Left lung (tissue), 10 donors: ENCODE measurements around the gene MEIS3. TPM values are rescaled to one million over a fixed set of nuclear protein-coding genes. Genes with fewer than 3 reads are reported as not detected.
"Not testable (repeated sequence)": the region's sequence is repeated elsewhere in the genome, so short reads cannot be mapped to it uniquely, and the experiment has no call there.

Experiments
- ATAC-seq: fragments of 200-7000 bp; cut with Tn5 transposase; one replicate; pipeline ENCODE4 v1.9.1; 2020; ENCODE audit warnings: moderate library complexity
- DNase-seq, 4 donors: peaks; one replicate each; pipeline ENCODE4 v3.0.0-alpha.2; 2013 to 2020
- H3K27ac ChIP-seq, 2 donors: fragments of 200-600 bp; sonication (generic) in 1 of 2; one replicate each; pipeline versions ENCODE4 v1.5.0 to v1.8.0; 2020 to 2021
- H3K27me3 ChIP-seq, 2 donors: fragments of 200-600 bp; sonication (generic) in 1 of 2; one replicate each; pipeline versions ENCODE4 v1.5.0 to v1.8.0; 2020 to 2021
- H3K36me3 ChIP-seq, 2 donors: fragments of 200-600 bp; sonication (generic) in 1 of 2; one replicate each; pipeline versions ENCODE4 v1.5.0 to v1.8.0; 2020 to 2021
- H3K4me1 ChIP-seq, 2 donors: fragments of 200-600 bp; one replicate each; pipeline ENCODE4 v1.8.0; 2021
- H3K4me3 ChIP-seq, 2 donors: fragments of 200-600 bp; sonication (generic) in 1 of 2; one replicate each; pipeline versions ENCODE4 v1.5.0 to v1.8.0; 2020 to 2021; ENCODE audit warnings: mild to moderate bottlenecking in 1 of 2
- H3K9me3 ChIP-seq, 2 donors: fragments of 200-600 bp; sonication (generic) in 1 of 2; one replicate each; pipeline versions ENCODE4 v1.5.0 to v1.8.0; 2020 to 2021
- CTCF ChIP-seq, 2 donors: fragments of 200-600 bp; sonication (generic) in 1 of 2; IDR thresholded peaks; one replicate each; pipeline versions ENCODE4 v1.5.0 to v1.8.0; 2021; ENCODE audit warnings: antibody characterized with exemption in 2 of 2
- intact Hi-C, 2 donors: fragments of 100-400 bp; cut with DNase I; formaldehyde crosslinking; loops; one replicate each; pipeline versions ENCODE4 v1.11.2 to v1.14.2; 2022
- polyA plus RNA-seq, 6 donors: library from polyadenylated mRNA; unstranded; fragments of 120-200 nt; gene quantifications; one replicate each; pipeline ENCODE4 v1.2.1, GENCODE V29; 2013; ENCODE audit not compliant: insufficient read length in 6 of 6
- total RNA-seq, 2 donors: library from RNA; stranded (reverse); fragmentation: NEBNext Ultra II Directional; extraction: Animal tissue kit (Norgen Biotek cat#: 25700); gene quantifications; one replicate each; pipeline ENCODE4 v1.2.1, GENCODE V29; 2021
- donor health status: DM: no; HTN: yes; CAD: no.
- donor health status: DM: no; HTN: no; CAD: no.

MEIS3 gene
- total and polyA plus RNA-seq, 8 donors: 6.7 to 30.2 (median 23.8) TPM

GRCh38 chr19:47391510-47392223, 27.7 kb downstream of the MEIS3 start:
- Histone ChIP-seq H3K4me1 (peaks cover 0 to 46% of the 10 kb centered on the region in 2 donors), H3K9me3 (no peaks in the 10 kb centered on the region), H3K36me3 (no peaks in the 10 kb centered on the region), H3K27ac (no peak overlapping the region), H3K27me3 (peaks cover 0 to 8% of the 10 kb centered on the region in 2 donors), H3K4me3 (no peak overlapping the region)
- ATAC-seq: peak; percentile 87
- DNase-seq: peak; percentile 37 to 93 (median 70)
- intact Hi-C loops: loop anchor here in 1 of 2 donors (5.0 kb wide), 1 partner anchor 89 kb away; no protein-coding TSS in a partner anchor
- TF ChIP-seq CTCF (IDR thresholded peaks at IDR 0.05): peak; percentile 93 to 96

- ATAC-seq: no peak
- intact Hi-C loops: loop anchor here in 1 of 2 donors (5.0 kb wide), 1 partner anchor 89 kb away; no protein-coding TSS in a partner anchor
Observed at GRCh38 chr19:47390533-47391488, 28.5 kb downstream of the MEIS3 start.

GRCh38 chr19:47389150-47389556, 30.2 kb downstream of the MEIS3 start:
- ATAC-seq (peak; percentile 72), DNase-seq (peak in 2 of 4 donors; percentile 80 to 88)
- TF ChIP-seq CTCF (IDR thresholded peaks at IDR 0.05): no peak
- intact Hi-C loops: no loop called here
- peaks cover 0 to 26% of the 10 kb centered on the region in 2 donors for H3K27me3 ChIP-seq
- H3K4me3 ChIP-seq: no peak overlapping the region
- H3K9me3 ChIP-seq: no peaks in the 10 kb centered on the region
- H3K36me3 ChIP-seq: no peaks in the 10 kb centered on the region
- peaks cover 0 to 53% of the 10 kb centered on the region in 2 donors for H3K4me1 ChIP-seq
- H3K27ac ChIP-seq: peak overlapping the region; percentile 13 to 95

More at GRCh38 chr19:47390533-47391488, 28.5 kb downstream of the MEIS3 start:
- TF ChIP-seq CTCF (IDR thresholded peaks at IDR 0.05): no peak
- Histone ChIP-seq H3K36me3 (no peaks in the 10 kb centered on the region), H3K9me3 (no peaks in the 10 kb centered on the region), H3K4me3 (no peak overlapping the region), H3K4me1 (peaks cover 0 to 52% of the 10 kb centered on the region in 2 donors), H3K27ac (peak overlapping the region in 1 of 2 donors; percentile 95), H3K27me3 (peaks cover 0 to 12% of the 10 kb centered on the region in 2 donors)
- DNase-seq: no peak

- H3K27me3 ChIP-seq: peaks cover 0 to 26% of the 10 kb centered on the region in 2 donors
- peaks cover 0 to 57% of the 10 kb centered on the region in 2 donors for H3K4me1 ChIP-seq
- H3K4me3 ChIP-seq, H3K9me3 ChIP-seq, intact Hi-C loops, H3K36me3 ChIP-seq, DNase-seq: not testable (repeated sequence)
- H3K27ac ChIP-seq: peak overlapping the region; percentile 13 to 95
- ATAC-seq: peak; percentile 54
Observed at GRCh38 chr19:47388721-47389120, 30.6 kb downstream of the MEIS3 start.

GRCh38 chr19:47387623-47388022, 31.7 kb downstream of the MEIS3 start:
- H3K4me1 ChIP-seq: peaks cover 0 to 67% of the 10 kb centered on the region in 2 donors
- H3K27ac ChIP-seq: peak overlapping the region in 1 of 2 donors; percentile 95
- intact Hi-C loops, DNase-seq, H3K36me3 ChIP-seq, H3K4me3 ChIP-seq, ATAC-seq, H3K9me3 ChIP-seq: not testable (repeated sequence)
- H3K27me3 ChIP-seq: peaks cover 0 to 24% of the 10 kb centered on the region in 2 donors

GRCh38 chr19:47386582-47386981, 32.7 kb downstream of the MEIS3 start:
- H3K4me3 ChIP-seq, DNase-seq, H3K9me3 ChIP-seq, ATAC-seq, H3K27ac ChIP-seq, intact Hi-C loops: not testable (repeated sequence)
- Histone ChIP-seq H3K36me3 (peaks cover 0 to 12% of the 10 kb centered on the region in 2 donors), H3K4me1 (peaks cover 0 to 78% of the 10 kb centered on the region in 2 donors), H3K27me3 (peaks cover 0 to 17% of the 10 kb centered on the region in 2 donors)

- intact Hi-C loops: not testable (repeated sequence)
- Histone ChIP-seq H3K27me3 (peaks cover 0 to 17% of the 10 kb centered on the region in 2 donors), H3K4me1 (peaks cover 0 to 67% of the 10 kb centered on the region in 2 donors)
Observed at GRCh38 chr19:47384533-47384932, 34.8 kb downstream of the MEIS3 start.

GRCh38 chr19:47383890-47384289, 35.4 kb downstream of the MEIS3 start:
- H3K4me3 ChIP-seq, ATAC-seq, H3K9me3 ChIP-seq, DNase-seq, intact Hi-C loops: not testable (repeated sequence)
- Histone ChIP-seq H3K4me1 (peaks cover 0 to 61% of the 10 kb centered on the region in 2 donors), H3K36me3 (peaks cover 0 to 39% of the 10 kb centered on the region in 2 donors), H3K27ac (peak overlapping the region in 1 of 2 donors; percentile 5), H3K27me3 (peaks cover 0 to 17% of the 10 kb centered on the region in 2 donors)

More at GRCh38 chr19:47384533-47384932, 34.8 kb downstream of the MEIS3 start:
- not testable (repeated sequence) for ATAC-seq, H3K9me3 ChIP-seq, H3K4me3 ChIP-seq, H3K27ac ChIP-seq, DNase-seq
- peaks cover 0 to 32% of the 10 kb centered on the region in 2 donors for H3K36me3 ChIP-seq
